RWPE2 (cell line): Measurements from ENCODE around the gene ANKLE2.
"Not testable (repeated sequence)": the region's sequence is repeated elsewhere in the genome, so short reads cannot be mapped to it uniquely, and the experiment has no call there.

ENCODE experiments used
- ATAC-seq: fragments of 200-7000 bp; cut with Tn5 transposase; 3 replicates; pipeline ENCODE4 v1.9.1; 2021; ENCODE audit warnings: low read depth
- DNase-seq: peaks from one replicate; pipeline ENCODE4 v3.0.0-alpha.2; 2020; ENCODE audit warnings: low spot score
- H3K27ac ChIP-seq: fragments of 450-650 bp; 2 replicates; pipeline ENCODE4 v1.5.1; 2017; ENCODE audit warnings: mild to moderate bottlenecking; ENCODE audit not compliant: poor library complexity, severe bottlenecking
- H3K27me3 ChIP-seq: fragments of 250-450 bp; sonication (Bioruptor Pico); 2 replicates; pipeline ENCODE4 v1.5.1; 2021; ENCODE audit warnings: mild to moderate bottlenecking, moderate library complexity; ENCODE audit not compliant: insufficient read depth, poor library complexity, severe bottlenecking
- H3K36me3 ChIP-seq: fragments of 250-450 bp; sonication (Bioruptor Pico); 2 replicates; pipeline ENCODE4 v1.5.1; 2020; ENCODE audit warnings: low read depth, mild to moderate bottlenecking, moderate library complexity
- H3K4me1 ChIP-seq: fragments of 250-450 bp; sonication (Bioruptor Pico); 2 replicates; pipeline ENCODE4 v1.5.1; 2021; ENCODE audit warnings: mild to moderate bottlenecking, moderate library complexity; ENCODE audit not compliant: insufficient read depth, poor library complexity, severe bottlenecking
- H3K4me3 ChIP-seq: fragments of 250-450 bp; sonication (Bioruptor Pico); 2 replicates; pipeline ENCODE4 v1.5.1; 2021; ENCODE audit warnings: mild to moderate bottlenecking, moderate library complexity; ENCODE audit not compliant: severe bottlenecking
- H3K9me3 ChIP-seq: fragments of 250-450 bp; sonication (Bioruptor Pico); 2 replicates; pipeline ENCODE4 v1.5.1; 2021; ENCODE audit warnings: mild to moderate bottlenecking, moderate library complexity; ENCODE audit not compliant: severe bottlenecking
- CTCF ChIP-seq: fragments of 450-650 bp; IDR thresholded peaks from one replicate; pipeline ENCODE4 v1.5.1; 2017; ENCODE audit warnings: mild to moderate bottlenecking, moderate library complexity; ENCODE audit not compliant: poor library complexity, severe bottlenecking

ANKLE2 gene

GRCh38 chr12:132766380-132767085 lies 4.9 kb upstream of the ANKLE2 start:
- Histone ChIP-seq H3K27me3 (no peaks in the 10 kb centered on the region), H3K36me3 (peaks cover 18% of the 10 kb centered on the region), H3K9me3 (no peaks in the 10 kb centered on the region), H3K4me1 (no peaks in the 10 kb centered on the region), H3K27ac (peak overlapping the region; percentile 4), H3K4me3 (no peak overlapping the region)
- TF ChIP-seq CTCF: no peak
- ATAC-seq (no peak), DNase-seq (no peak)

DNA sequence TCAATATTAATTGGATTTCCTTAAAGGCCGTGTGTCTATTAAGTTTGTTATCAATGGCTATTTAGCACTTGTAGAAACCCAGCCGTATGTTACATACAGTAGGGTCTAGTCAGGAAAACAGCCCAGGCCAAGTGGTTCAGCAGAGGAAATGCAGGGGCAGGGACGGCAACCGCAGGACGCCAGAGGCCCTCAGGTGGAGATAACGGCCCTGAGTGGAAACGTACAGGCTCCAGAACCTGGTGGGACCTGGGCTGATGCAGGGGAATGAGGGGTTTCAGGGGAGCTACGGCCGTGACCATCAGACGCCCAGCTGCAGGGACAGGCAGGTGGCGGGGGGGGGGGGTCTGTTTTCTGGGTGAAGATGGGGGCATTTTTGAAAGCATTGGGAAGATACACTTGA lies 3.7 kb upstream of the ANKLE2 start:
- DNase-seq (no peak), ATAC-seq (no peak)
- no peak overlapping the region for H3K4me3 ChIP-seq
- H3K9me3 ChIP-seq: no peaks in the 10 kb centered on the region
- no peaks in the 10 kb centered on the region for H3K27me3 ChIP-seq
- H3K4me1 ChIP-seq: no peaks in the 10 kb centered on the region
- H3K27ac ChIP-seq: no peak overlapping the region
- no peak for TF ChIP-seq CTCF
- H3K36me3 ChIP-seq: peaks cover 8% of the 10 kb centered on the region

DNA sequence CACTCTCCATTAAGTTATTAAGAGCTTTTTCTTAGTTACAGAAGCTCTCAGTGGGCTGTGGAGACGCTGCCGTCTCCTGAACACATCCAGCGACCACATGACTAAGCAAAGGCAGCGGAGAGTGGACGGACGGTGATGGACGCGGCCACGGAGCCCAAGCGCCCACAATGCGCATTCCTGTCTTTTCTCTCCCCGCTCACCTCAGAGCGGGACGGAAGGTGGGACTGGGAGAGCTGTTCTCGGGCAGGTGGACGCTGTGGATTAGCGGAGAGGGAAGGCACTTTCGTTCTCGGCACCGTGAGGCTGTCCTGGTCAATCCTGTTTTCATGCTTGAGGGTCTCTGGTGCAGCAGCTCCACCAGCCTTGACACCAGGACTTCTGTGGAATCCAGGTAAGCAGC lies 2.6 kb upstream of the ANKLE2 start:
- H3K27me3 ChIP-seq: no peaks in the 10 kb centered on the region
- DNase-seq (no peak), ATAC-seq (no peak)
- H3K4me3 ChIP-seq: no peak overlapping the region
- H3K9me3 ChIP-seq: no peaks in the 10 kb centered on the region
- H3K27ac ChIP-seq: no peak overlapping the region
- peaks cover 16% of the 10 kb centered on the region for H3K36me3 ChIP-seq
- H3K4me1 ChIP-seq: peaks cover 6% of the 10 kb centered on the region
- TF ChIP-seq CTCF: no peak

DNA sequence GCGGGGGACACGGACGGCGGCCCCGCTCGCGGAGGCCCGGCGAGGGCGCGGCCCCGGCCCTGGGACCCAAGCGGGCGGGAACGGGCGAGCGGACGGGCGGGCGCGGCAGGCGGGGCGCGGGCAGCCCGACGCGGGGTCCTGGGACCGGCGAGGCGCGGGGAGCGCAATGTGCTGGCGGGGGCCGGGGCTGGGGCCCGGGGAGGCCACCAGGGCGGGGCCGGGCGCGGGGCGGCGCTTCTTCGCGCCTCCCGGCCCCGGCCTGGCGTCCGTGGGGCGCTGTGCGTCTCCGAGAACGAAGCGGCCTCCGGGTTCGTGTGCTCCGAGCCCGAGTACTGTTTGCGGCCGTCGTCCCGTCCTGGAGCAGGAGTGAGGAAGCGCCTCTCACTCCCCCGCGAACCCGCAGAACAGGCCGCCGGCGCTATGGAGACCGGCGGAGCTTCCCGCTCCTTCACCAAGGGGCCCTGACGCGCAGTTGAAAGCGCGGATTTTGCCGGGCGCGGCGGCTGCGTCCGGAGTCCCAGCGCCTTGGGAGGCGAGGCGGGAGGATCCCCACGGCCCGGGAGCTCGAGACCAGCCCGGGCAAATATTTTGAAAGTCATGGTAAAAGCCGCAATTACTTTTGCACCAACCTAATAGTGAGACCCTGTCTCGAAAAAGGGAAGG lies 420 bp upstream of the ANKLE2 start:
- H3K9me3 ChIP-seq: no peaks in the 10 kb centered on the region
- peaks cover 30% of the 10 kb centered on the region for H3K36me3 ChIP-seq
- peak overlapping the region; percentile 99 for H3K4me3 ChIP-seq
- no peaks in the 10 kb centered on the region for H3K27me3 ChIP-seq
- peak overlapping the region; percentile 99 for H3K27ac ChIP-seq
- peak; percentile 77 for ATAC-seq
- peak; percentile 21 for TF ChIP-seq CTCF
- H3K4me1 ChIP-seq: peaks cover 7% of the 10 kb centered on the region
- peak; percentile 86 for DNase-seq

DNA sequence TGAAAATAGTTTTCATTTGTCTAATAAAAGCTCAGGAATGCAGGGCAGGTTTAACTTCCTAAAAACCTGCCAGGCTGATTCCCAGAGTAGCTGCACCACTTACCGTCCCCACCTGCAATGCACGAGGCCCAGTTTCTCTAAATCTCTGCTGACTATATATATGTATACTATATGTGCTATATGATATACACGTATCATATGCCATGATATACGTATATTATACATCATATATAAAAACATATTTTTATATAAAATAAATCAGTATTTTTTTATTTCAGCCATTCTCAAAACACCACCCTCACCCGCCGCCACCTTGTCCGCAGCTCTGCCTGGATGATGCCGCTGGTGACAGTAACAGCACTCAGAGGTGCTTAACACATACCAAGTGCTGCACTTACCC lies 2.3 kb downstream of the ANKLE2 start:
- H3K4me3 ChIP-seq: peak overlapping the region; percentile 99
- peak overlapping the region; percentile 99 for H3K27ac ChIP-seq
- no peaks in the 10 kb centered on the region for H3K27me3 ChIP-seq

DNA sequence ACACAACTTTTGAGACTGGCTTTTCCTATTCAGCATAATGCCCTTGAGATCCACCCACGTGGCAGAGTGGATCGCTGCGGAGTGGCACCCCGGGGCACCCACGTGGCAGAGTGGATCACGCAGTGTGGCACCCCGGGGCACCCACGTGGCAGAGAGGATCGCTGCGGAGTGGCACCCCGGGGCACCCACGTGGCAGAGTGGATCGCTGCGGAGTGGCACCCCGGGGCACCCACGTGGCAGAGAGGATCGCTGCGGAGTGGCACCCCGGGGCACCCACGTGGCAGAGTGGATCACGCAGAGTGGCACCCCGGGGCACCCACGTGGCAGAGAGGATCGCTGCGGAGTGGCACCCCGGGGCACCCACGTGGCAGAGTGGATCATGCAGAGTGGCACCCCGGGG lies 2.8 kb downstream of the ANKLE2 start:
- not testable (repeated sequence) for DNase-seq, H3K9me3 ChIP-seq, H3K27me3 ChIP-seq, H3K4me3 ChIP-seq, H3K4me1 ChIP-seq, ATAC-seq
- H3K36me3 ChIP-seq: peaks cover 63% of the 10 kb centered on the region
- peak overlapping the region; percentile 99 for H3K27ac ChIP-seq

More for the DNA sequence above, 2.3 kb downstream of the ANKLE2 start:
- H3K9me3 ChIP-seq: no peaks in the 10 kb centered on the region
- ATAC-seq (no peak), DNase-seq (no peak)
- peaks cover 7% of the 10 kb centered on the region for H3K4me1 ChIP-seq
- peaks cover 57% of the 10 kb centered on the region for H3K36me3 ChIP-seq
- TF ChIP-seq CTCF: no peak
